Hepatocyte (in vitro differentiated cells): ENCODE measurements around the gene PFDN6.
"Not testable (repeated sequence)": the region's sequence is repeated elsewhere in the genome, so short reads cannot be mapped to it uniquely, and the experiment has no call there.

Experiments
- EZH2 ChIP-seq: fragments of 200-600 bp; sonication (generic); IDR thresholded peaks from 2 replicates; pipeline ENCODE4 v1.6.1; 2016; ENCODE audit warnings: antibody characterized with exemption, mild to moderate bottlenecking, borderline replicate concordance
- TF ChIP-seq, protein P1 (sequence below): fragments of 200-600 bp; sonication (generic); IDR thresholded peaks from 2 replicates; pipeline ENCODE4 v1.5.1; 2016; ENCODE audit warnings: antibody characterized with exemption, mild to moderate bottlenecking; ENCODE audit not compliant: poor library complexity

DNA sequence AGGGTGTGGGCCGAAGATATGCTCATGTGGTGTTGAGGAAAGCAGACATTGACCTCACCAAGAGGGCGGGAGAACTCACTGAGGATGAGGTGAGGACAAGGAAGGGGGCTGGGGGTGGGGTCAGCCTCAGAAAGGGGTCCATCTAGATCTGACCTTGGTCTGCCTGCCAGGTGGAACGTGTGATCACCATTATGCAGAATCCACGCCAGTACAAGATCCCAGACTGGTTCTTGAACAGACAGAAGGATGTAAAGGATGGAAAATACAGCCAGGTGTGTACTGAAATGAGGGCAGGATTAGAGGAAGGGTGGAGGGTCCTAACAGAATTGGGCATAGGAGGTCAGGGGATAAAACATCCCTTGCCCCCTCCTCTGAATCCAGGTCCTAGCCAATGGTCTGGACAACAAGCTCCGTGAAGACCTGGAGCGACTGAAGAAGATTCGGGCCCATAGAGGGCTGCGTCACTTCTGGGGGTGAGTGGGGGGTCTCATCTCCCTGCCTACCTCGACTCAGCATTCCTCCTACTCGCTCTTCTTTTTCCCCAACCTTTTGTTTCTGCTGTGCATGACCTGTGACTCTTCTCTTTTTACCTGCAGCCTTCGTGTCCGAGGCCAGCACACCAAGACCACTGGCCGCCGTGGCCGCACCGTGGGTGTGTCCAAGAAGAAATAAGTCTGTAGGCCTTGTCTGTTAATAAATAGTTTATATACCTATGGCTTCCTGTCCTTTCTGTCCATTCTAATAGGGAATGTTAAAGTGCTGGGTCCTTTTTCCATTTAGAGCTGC is 13.4 kb upstream of the PFDN6 start:
- TF ChIP-seq, protein P1, sequence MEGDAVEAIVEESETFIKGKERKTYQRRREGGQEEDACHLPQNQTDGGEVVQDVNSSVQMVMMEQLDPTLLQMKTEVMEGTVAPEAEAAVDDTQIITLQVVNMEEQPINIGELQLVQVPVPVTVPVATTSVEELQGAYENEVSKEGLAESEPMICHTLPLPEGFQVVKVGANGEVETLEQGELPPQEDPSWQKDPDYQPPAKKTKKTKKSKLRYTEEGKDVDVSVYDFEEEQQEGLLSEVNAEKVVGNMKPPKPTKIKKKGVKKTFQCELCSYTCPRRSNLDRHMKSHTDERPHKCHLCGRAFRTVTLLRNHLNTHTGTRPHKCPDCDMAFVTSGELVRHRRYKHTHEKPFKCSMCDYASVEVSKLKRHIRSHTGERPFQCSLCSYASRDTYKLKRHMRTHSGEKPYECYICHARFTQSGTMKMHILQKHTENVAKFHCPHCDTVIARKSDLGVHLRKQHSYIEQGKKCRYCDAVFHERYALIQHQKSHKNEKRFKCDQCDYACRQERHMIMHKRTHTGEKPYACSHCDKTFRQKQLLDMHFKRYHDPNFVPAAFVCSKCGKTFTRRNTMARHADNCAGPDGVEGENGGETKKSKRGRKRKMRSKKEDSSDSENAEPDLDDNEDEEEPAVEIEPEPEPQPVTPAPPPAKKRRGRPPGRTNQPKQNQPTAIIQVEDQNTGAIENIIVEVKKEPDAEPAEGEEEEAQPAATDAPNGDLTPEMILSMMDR: not testable (repeated sequence)
- TF ChIP-seq EZH2: not testable (repeated sequence)
